ENCODE data around the gene FA2H.
"Not testable (repeated sequence)": the region's sequence is repeated elsewhere in the genome, so short reads cannot be mapped to it uniquely, and the experiment has no call there.

Gene FA2H

DNA sequence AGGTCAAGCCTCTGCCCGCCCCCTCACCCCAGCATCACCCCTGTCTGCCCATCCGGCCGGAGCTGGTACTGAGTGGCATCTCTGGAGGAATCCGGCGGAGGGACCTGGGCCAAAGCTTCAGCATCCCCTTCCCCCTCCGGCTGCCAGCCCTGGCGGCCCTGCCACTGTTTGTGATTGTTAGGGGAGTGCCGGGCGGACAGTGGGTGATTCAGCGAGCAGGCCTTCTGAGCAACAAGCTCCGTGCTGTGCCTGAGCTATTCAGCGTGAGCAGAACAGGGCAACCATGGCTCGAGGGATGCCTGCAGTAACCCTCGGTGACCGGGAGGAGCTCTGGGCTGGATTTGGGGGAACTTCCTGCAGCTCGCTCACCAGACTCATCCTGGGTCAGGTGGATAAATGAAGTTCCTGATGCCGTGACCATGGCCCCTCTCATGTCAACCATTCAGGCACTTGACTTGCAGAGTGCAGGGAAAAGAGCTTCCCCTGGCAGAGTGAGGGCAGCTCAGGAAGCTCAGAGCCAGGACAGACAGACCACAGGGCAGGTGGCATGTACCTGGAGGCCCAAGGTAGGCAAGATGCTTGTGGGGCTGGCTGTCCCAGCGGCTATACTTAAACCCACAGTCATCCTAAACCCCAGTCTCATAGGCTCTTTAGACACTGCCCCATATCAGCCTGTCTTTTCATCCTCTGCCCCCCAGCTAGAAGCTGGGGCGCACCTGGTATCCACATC, 49.6 kb downstream of the FA2H start:
- peak; percentile 92 for DNase-seq (ENCODE audit: low read depth, low spot score)

DNA sequence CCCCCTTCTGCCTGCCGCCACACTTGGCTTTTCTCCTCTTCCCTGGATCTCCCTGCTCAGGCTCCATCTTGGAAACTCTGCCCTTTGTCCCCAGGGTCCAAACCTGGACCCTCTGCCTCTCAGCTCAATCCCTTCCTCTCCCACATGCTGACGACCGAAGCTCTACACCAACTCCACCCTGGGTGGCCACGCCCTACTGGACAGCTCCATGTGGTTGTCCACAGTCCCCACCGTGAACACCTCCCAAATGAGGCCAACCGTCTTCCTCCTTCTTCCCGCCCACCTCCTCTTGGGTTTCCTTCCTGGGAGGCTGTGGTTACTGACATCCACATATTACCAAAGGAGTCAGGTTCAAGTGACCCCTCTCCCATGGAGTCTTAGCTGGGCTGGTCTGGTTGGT, 51.4 kb downstream of the FA2H start:
- no peak for DNase-seq (ENCODE audit: low read depth, low spot score)

GRCh38 chr16:74722156-74722555, 52.5 kb downstream of the FA2H start:
- not testable (repeated sequence) for DNase-seq (ENCODE audit: low read depth, low spot score)

GRCh38 chr16:74721716-74722115, 52.9 kb downstream of the FA2H start:
- no peak for DNase-seq (ENCODE audit: low read depth, low spot score)

DNA sequence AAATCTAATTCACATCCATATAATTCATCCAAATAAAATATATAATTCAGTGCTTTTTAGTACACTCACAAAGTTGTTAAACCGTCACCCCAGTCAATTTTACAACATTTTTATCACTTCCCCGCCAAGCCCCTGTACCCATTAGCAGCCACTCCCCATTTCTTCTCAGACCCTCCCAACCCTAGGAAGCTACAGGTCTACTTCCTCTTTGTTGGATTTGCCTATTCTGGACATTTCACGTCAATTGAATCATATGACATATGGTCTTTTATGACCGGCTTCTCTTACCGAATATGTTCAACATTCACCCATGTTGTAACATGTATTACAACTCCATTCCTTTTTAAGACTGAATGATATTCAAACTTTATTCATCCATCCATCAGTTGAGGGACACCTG, 54.0 kb downstream of the FA2H start:
- no peak for DNase-seq (ENCODE audit: low read depth, low spot score)

- no peak for DNase-seq (ENCODE audit: low read depth, low spot score)
Measured at GRCh38 chr16:74718741-74719610, 55.6 kb downstream of the FA2H start.

DNA sequence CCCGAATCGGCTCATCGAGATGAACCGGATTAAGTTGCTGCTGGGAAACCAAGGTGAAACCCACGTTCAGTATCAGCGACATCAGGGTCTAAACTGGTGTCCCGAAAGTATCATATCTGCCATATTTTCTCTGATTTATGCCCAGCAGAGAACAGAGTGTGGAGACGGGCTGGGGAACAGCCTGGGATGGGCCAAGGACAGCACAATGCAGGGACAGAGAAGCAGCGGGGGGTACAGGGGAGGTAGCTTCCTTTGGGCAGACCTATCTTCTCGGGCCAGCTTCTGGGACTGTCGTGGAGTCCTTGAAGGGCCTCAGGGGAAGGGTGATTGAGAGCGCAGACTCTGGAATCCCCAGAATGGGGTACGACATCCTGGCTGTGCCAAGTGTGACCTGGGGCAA, 56.5 kb downstream of the FA2H start:
- no peak for DNase-seq (ENCODE audit: low read depth, low spot score)

DNA sequence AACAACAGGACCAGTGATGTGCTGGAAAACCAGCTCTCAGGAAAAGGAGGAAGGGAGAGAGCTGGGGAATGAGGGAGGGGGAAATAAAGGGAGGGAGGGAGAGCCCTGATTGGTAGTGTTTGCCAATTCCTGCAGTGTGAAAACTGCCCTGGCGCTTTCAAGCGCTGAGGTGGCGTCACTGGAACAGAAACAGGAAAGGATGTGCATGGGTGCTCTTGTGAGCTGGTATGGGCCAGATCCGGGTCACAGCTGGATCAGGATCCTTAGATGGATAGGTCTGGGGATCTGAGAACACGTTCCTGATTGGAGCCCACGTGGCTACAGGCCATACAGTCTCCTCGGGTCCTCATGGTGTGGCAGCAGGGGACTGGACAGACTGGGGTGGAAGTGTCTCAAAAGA, 57.3 kb downstream of the FA2H start:
- DNase-seq (ENCODE audit: low read depth, low spot score) = no peak

GRCh38 chr16:74716355-74716754, 58.3 kb downstream of the FA2H start:
- no peak for DNase-seq (ENCODE audit: low read depth, low spot score)

- no peak for DNase-seq (ENCODE audit: low read depth, low spot score)
Measured at GRCh38 chr16:74713876-74714275, 60.7 kb downstream of the FA2H start.

GRCh38 chr16:74713325-74713724, 61.3 kb downstream of the FA2H start:
- DNase-seq (ENCODE audit: low read depth, low spot score) = no peak

- DNase-seq (ENCODE audit: low read depth, low spot score) = no peak
Measured at GRCh38 chr16:74711938-74712337, 62.7 kb downstream of the FA2H start.

GRCh38 chr16:74710401-74710800, 64.2 kb downstream of the FA2H start:
- no peak for DNase-seq (ENCODE audit: low read depth, low spot score)

DNA sequence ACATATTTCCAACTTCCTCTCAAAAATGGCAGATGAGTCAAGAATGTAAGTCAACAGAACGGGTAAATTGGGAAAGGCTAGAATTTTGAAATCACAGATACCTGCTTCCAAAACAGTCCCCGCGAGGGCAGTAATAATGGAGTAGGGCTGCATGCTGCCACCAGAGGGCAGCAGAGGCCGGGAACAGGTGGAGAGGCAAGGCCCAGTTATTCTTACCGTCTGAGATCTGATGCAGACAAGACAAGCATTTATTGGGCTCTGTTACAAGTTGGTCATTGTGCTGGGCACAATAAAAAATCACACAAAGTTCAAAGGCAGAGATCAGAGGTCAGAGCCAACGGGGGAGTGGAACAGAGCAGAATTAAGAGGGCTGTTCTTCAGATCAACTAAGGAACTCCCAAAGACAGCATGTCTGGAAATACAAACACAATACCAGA, 65.2 kb downstream of the FA2H start:
- DNase-seq (ENCODE audit: low read depth, low spot score) = peak; percentile 87

DNA sequence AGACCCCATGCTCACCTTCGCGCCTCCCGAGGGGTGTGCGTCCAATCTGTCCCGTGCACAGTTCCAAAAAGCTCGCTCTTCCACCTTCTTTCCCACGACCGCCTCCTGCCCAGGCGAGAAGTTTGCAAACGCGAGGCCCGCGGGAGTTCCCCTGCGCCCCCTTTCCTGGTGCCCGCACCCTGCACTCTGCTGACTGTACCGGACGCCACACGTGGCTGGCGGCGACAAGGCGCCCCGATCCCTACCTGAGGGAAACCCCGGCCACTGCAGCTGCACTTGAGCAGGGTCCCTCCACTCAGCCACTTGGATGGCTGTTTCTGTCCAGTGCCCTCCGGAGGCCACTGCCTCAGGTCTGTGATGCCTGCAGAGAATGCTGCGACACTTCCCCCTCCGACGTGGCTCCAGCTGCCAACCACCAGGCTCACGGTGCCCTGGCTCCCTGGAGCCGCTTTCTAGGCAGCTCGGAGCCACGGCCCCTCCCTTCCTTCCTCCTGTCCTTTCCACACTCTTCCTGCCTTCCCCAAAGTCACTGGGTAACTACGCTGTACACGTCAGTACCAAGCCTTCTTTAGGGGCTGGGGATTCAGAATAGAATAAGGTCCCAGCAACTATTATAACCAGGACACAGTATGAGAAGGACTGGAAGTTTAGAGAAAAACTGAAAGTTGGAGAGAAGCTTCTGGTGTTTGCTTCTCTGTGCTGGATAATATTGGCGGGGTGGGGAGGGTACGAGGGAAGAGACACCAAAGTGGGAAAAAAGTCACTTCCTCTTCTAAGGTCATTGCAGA, 74.0 kb downstream of the FA2H start, which contains the start of gene MLKL:
MLKL (minus strand) TSS at position 425 of the 788 bp plus-strand sequence. CDS start 5,105 bp downstream, outside the sequence.
- DNase-seq (ENCODE audit: low read depth, low spot score) = peak; percentile 37

DNA sequence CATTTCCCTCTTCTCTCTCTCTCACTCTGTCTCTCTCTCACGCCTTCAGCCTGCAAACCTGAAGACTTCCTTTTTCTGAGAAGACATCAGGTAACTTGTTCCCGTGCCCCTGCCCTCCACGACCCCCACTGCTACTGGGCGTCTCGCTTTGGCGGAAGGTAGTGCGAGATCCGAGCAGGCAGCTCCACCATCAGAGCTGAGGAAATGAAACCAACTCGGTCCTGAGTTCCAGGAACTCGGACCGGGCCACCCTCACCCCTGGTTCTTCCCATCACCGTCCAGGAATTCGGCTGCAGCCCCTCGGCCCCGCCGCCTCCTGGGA, 74.5 kb downstream of the FA2H start:
- DNase-seq (ENCODE audit: low read depth, low spot score) = no peak

DNA sequence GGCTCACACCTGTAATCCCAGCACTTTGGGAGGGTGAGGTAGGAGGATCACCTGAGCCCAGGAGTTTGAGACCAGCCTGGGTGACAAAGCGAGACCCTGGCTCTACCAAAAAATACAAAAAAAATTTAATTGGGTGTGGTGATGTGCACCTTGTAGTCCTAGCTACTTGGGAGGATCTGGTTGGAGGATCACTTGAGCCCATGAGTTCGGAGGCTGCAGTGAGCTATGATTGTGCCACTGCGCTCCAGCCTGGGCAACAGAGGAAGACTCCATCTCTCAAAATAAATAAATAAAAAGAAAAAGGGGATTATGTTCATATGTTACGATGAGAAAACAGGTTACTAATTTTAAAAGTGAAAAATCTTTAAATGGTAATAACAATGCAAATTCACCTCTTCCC, 75.0 kb downstream of the FA2H start:
- DNase-seq (ENCODE audit: low read depth, low spot score) = no peak

DNA sequence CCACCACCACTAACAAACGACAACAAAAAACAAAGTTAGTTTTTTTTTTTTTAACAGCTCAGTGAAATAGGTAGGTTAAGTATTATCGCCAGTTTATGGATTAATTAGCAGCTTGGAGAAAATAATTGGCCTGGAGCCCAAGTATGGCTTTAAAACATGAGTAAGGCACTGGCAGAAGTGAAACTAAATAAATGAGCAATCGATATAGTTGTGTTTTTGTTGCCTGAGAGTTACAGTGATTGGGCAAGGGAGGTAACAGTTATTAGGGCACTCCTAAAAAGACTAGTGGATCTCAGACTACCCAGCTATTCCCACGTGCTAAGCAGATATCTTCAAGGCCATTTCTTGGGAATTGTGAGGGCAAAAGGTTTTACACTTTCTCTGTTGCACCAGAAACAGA, 76.4 kb downstream of the FA2H start:
- no peak for DNase-seq (ENCODE audit: low read depth, low spot score)

DNA sequence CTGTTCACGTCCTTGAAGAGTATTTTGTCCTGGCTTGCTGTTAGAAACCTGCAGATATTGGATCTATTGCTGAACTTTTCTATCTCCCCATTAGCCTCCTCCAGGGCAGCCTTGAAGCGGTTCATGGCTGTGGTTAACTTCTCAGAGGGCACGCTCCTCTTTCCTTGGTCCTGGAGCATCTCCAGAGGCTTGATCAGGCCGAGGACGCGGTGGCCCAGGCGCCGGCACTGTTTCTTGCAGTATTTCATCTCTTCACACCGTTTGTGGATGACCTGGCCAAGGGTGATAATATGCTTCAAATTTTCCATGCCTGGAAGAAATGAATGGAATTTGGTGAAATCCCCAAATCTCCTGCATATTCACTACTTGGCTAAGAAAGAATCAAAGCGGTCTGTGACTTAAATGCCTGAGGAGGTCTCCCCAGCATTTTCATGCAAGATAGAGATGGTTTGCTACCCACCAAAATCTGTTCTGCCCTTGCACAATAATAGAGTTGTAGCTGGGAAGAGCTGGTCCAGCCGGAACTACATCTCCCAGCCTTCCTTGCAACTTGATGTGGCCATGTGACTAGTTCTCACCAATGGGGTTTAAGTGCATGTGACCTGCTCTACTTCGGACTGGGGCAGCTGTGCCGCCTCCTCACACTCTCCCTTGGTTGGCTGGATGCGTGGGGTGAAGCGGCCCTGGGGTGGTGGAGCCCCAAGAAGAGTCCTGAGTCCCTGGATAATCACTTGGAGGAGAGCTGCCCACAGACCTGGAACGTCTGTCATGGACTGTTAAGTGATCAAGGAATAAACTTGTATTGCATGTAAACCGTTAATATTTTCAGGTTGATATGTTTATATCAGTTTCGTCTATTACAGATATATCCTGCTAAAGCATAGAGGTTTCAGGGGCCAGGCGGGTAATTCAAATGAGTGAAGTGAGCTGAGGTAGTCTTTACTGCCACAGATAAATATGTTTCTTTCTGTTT, 78.9 kb downstream of the FA2H start:
- peak; percentile 90 for DNase-seq (ENCODE audit: low read depth, low spot score)

GRCh38 chr16:74691093-74691855, 83.3 kb downstream of the FA2H start:
- peak; percentile 34 for DNase-seq (ENCODE audit: low read depth, low spot score)

Measured in astrocyte of the hippocampus (primary cell).